A673 (cell line): Measurements from ENCODE around the gene PEX12. TPM values are rescaled to one million over a fixed set of nuclear protein-coding genes. Genes with fewer than 3 reads are reported as not detected.
A peak's percentile ranks its signal among the peaks of the same experiment; 100 is the strongest.
"Not testable (repeated sequence)": the region's sequence is repeated elsewhere in the genome, so short reads cannot be mapped to it uniquely, and the experiment has no call there.

Experiments used
- BruUV-seq: library from RNA; stranded (reverse); fragments of 400-500 nt; replicated peaks from 2 replicates; lab custom pipeline; 2021; lab: Mats Ljungman, UMichigan
- CTCF ChIA-PET: fragments of 300-600 bp; sonication (Branson Sonifier 250); formaldehyde crosslinking; loops from one replicate; lab custom pipeline; 2022; ENCODE audit warnings: antibody characterized with exemption; lab: Charles Lee
- POLR2A ChIA-PET: fragments of 300-600 bp; sonication (Branson Sonifier 250); formaldehyde crosslinking; loops from one replicate; lab custom pipeline; 2022; ENCODE audit warnings: antibody characterized with exemption; ENCODE audit not compliant: low non-redundant PET; lab: Charles Lee
- DNase-seq: peaks from one replicate; pipeline ENCODE4 v3.0.0-alpha.2; 2015; ENCODE audit warnings: low spot score
- H3K27ac ChIP-seq: fragments of 200-600 bp; sonication (generic); 2 replicates; pipeline ENCODE4 v1.5.1; 2016; ENCODE audit warnings: mixed run types, low read depth, mild to moderate bottlenecking, mixed read lengths, antibody characterized with exemption, low read length; ENCODE audit not compliant: poor library complexity, severe bottlenecking
- H3K27me3 ChIP-seq: fragments of 200-600 bp; sonication (generic); replicated peaks from 2 replicates; pipeline ENCODE4 v1.6.1; 2017; ENCODE audit warnings: mixed run types, low read depth, mild to moderate bottlenecking, mixed read lengths, antibody characterized with exemption, low read length; ENCODE audit not compliant: insufficient read depth, poor library complexity
- H3K36me3 ChIP-seq: fragments of 200-600 bp; sonication (generic); 2 replicates; pipeline ENCODE4 v1.6.1; 2016; ENCODE audit warnings: mixed run types, mild to moderate bottlenecking, mixed read lengths, antibody characterized with exemption, low read length; ENCODE audit not compliant: insufficient read depth, poor library complexity, severe bottlenecking
- H3K4me1 ChIP-seq: fragments of 200-600 bp; sonication (generic); 2 replicates; pipeline ENCODE4 v1.6.1; 2017; ENCODE audit warnings: mixed run types, mild to moderate bottlenecking, mixed read lengths, antibody characterized with exemption, low read length; ENCODE audit not compliant: insufficient read depth, poor library complexity, severe bottlenecking
- H3K4me3 ChIP-seq: fragments of 200-600 bp; sonication (generic); 2 replicates; pipeline ENCODE4 v1.5.1; 2016; ENCODE audit warnings: low read depth, mixed run types, mild to moderate bottlenecking, mixed read lengths, low read length; ENCODE audit not compliant: poor library complexity, severe bottlenecking
- H3K9me3 ChIP-seq: fragments of 200-600 bp; sonication (generic); 2 replicates; pipeline ENCODE4 v1.6.1; 2016; ENCODE audit warnings: mixed run types, low read depth, mild to moderate bottlenecking, mixed read lengths, antibody characterized with exemption, low read length; ENCODE audit not compliant: poor library complexity, severe bottlenecking
- EZH2 ChIP-seq: fragments of 200-600 bp; sonication (generic); IDR thresholded peaks from 2 replicates; pipeline ENCODE4 v1.6.1; 2017; ENCODE audit warnings: borderline replicate concordance, low read depth, mild to moderate bottlenecking, mixed read lengths, antibody characterized with exemption, low read length; ENCODE audit not compliant: poor library complexity, severe bottlenecking
- intact Hi-C: fragments of 100-400 bp; cut with micrococcal nuclease; formaldehyde crosslinking; loops from one replicate; pipeline ENCODE4 v1.10.0; 2022; ENCODE audit not compliant: unreplicated experiment
- total RNA-seq: library from RNA; stranded (reverse); gene quantifications from 2 replicates; pipeline ENCODE4 v1.2.3, GENCODE V29; 2021
- TF ChIP-seq, protein P1 (sequence below): fragments of 300-800, 200-600 bp; sonication (generic); conservative IDR thresholded peaks from 2 replicates; pipeline ENCODE4 v1.5.1; 2017; ENCODE audit warnings: low read depth, mild to moderate bottlenecking, antibody characterized with exemption, low read length, moderate library complexity, mixed read lengths

The PEX12 gene
- total RNA-seq, 1 experiment from 2014 or later = 3.2 TPM

- peaks cover 11% of the 10 kb centered on the region for H3K4me1 ChIP-seq
- TF ChIP-seq EZH2 = no peak
- TF ChIP-seq, protein P1, sequence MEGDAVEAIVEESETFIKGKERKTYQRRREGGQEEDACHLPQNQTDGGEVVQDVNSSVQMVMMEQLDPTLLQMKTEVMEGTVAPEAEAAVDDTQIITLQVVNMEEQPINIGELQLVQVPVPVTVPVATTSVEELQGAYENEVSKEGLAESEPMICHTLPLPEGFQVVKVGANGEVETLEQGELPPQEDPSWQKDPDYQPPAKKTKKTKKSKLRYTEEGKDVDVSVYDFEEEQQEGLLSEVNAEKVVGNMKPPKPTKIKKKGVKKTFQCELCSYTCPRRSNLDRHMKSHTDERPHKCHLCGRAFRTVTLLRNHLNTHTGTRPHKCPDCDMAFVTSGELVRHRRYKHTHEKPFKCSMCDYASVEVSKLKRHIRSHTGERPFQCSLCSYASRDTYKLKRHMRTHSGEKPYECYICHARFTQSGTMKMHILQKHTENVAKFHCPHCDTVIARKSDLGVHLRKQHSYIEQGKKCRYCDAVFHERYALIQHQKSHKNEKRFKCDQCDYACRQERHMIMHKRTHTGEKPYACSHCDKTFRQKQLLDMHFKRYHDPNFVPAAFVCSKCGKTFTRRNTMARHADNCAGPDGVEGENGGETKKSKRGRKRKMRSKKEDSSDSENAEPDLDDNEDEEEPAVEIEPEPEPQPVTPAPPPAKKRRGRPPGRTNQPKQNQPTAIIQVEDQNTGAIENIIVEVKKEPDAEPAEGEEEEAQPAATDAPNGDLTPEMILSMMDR = no peak
- H3K27ac ChIP-seq = peak overlapping the region; percentile 26
- POLR2A ChIA-PET = no interaction called here
- BruUV-seq = no TSS peak
- H3K27me3 ChIP-seq = no peaks in the 10 kb centered on the region
- DNase-seq = no peak
- H3K9me3 ChIP-seq = no peaks in the 10 kb centered on the region
- CTCF ChIA-PET = interaction anchor here (0.7 kb wide), 4 partner anchors 17 to 446 kb away, joined by 3 to 5 read pairs (median 4); no protein-coding TSS in a partner anchor
- H3K4me3 ChIP-seq = no peak overlapping the region
- intact Hi-C loops = loop anchor here (2.0 to 5.0 kb wide), 3 partner anchors 208 to 369 kb away; no protein-coding TSS in a partner anchor
- H3K36me3 ChIP-seq = no peaks in the 10 kb centered on the region
These were observed 38.7 kb downstream of the PEX12 start for GRCh38 chr17:35539659-35540026.

DNA sequence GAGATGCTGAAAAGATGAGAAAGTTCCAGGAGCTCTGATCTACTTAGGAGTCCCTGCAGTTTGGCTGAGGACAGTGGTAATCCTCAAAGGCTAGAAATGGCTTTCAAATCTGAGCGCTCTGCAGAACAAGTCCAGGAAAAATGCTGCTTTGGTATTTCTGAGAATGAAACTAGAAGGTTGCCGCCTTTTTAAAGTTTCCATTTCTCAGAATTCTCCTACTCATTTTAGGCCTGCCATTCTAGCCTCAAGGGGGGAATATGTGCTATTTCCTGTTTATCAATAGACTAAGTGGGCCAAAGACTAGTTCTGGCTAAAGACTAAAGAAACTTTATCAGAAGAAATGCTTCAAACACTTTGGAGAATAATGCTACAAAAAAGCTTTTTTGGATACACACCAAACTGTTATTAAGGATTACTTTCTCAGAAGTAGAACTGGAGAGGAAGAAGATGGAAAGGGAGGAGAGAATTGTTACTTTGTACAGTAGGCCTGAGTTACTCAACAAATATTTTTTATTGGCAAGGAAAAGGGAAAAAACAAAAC, 40.7 kb downstream of the PEX12 start, which contains the start of gene SLFN12L:
Gene SLFN12L, minus strand, starts transcription at position 78 of the 541 bp plus-strand sequence. CDS start 15,314 bp downstream, outside the sequence.
- peak; percentile 42 for DNase-seq
- intact Hi-C loops = loop anchor here (2.0 kb wide), 1 partner anchor 367 kb away; no protein-coding TSS in a partner anchor
- H3K4me3 ChIP-seq = no peak within 1 kb of the TSS
- POLR2A ChIA-PET = no interaction called here
- no TSS peak for BruUV-seq
- H3K4me1 ChIP-seq = peaks cover 20% of the 10 kb centered on the region
- no peaks in the 10 kb centered on the region for H3K9me3 ChIP-seq
- H3K27me3 ChIP-seq = no peaks in the 10 kb centered on the region
- CTCF ChIA-PET = no interaction called here
- no peaks in the 10 kb centered on the region for H3K36me3 ChIP-seq
- peak within 1 kb of the TSS; percentile 77 for H3K27ac ChIP-seq
- TF ChIP-seq EZH2 = no peak
- TF ChIP-seq, protein P1 = no peak

DNA sequence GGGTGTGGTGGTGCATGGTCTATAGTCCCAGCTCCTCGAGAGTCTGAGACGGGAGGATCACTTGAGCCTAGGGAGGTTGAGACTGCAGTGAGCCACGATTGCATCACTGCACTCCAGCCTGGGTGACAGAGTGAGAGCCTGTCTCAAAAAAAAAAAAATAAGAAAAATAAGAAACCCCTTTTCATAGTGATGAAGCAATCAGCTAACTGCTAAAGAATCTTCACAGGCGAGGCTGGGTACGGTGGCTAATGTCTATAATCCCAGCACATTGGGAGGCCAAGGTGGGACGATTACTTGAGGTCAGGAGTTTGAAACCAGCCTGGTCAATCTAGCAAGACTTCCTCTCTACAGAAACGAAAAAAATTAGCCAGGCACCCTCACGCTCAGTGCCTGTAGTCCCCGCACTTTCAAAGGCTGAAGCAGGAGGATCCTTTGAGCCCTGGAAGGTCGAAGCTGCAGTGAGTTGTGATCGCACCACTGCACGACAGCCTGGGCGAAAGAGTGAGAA, 41.7 kb downstream of the PEX12 start:
- no peaks in the 10 kb centered on the region for H3K9me3 ChIP-seq
- no peaks in the 10 kb centered on the region for H3K36me3 ChIP-seq
- intact Hi-C loops = no loop called here
- H3K4me3 ChIP-seq = no peak overlapping the region
- peak overlapping the region; percentile 77 for H3K27ac ChIP-seq
- POLR2A ChIA-PET = interaction anchor here (0.6 kb wide), 1 partner anchor 417 kb away, joined by 7 read pairs; no protein-coding TSS in a partner anchor
- H3K27me3 ChIP-seq = no peaks in the 10 kb centered on the region
- TF ChIP-seq, protein P1 = no peak
- TF ChIP-seq EZH2 = no peak
- CTCF ChIA-PET = no interaction called here
- peaks cover 20% of the 10 kb centered on the region for H3K4me1 ChIP-seq
- no peak for DNase-seq
- no TSS peak for BruUV-seq

DNA sequence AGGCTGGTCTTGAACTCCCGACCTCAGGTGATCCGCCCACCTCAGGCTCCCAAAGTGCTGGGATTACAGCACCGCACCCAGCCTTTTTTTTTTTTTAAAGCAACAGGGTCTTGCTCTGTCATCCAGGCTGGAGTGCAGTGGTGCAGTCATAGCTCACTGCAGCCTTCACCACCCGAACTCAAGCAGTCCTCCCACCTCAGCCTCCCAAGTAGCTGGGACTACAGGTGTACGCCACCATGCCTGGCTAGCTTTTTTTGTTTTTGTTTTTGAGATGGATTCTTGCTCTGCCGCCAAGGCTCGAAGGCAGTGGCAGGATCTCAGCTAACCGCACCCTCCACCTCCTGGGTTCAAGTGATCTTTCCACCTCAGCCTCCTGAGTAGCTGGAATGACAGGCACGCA, 43.0 kb downstream of the PEX12 start:
- H3K4me3 ChIP-seq, POLR2A ChIA-PET, intact Hi-C loops: not testable (repeated sequence)

More for the DNA sequence above, 43.0 kb downstream of the PEX12 start:
- H3K36me3 ChIP-seq, BruUV-seq, DNase-seq, H3K27me3 ChIP-seq, H3K9me3 ChIP-seq, CTCF ChIA-PET, H3K27ac ChIP-seq: not testable (repeated sequence)
- peaks cover 20% of the 10 kb centered on the region for H3K4me1 ChIP-seq
